ENCODE results near the gene CDC14B.
A peak's percentile ranks its signal among the peaks of the same experiment; 100 is the strongest.
"Not testable (repeated sequence)": the region's sequence is repeated elsewhere in the genome, so short reads cannot be mapped to it uniquely, and the experiment has no call there.

CDC14B gene

GRCh38 chr9:96638606-96639364 lies 19.1 kb upstream of the CDC14B start:
- DNase-seq (ENCODE audit: low read depth, low spot score): no peak
- Histone ChIP-seq H3K9ac (ENCODE audit: insufficient read length) (no peak overlapping the region), H3K9me3 (ENCODE audit: low read depth, low read length) (no peaks in the 10 kb centered on the region), H3K27ac (no peak overlapping the region), H3K4me3 (no peak overlapping the region), H3K36me3 (ENCODE audit: insufficient read depth, low read length) (no peaks in the 10 kb centered on the region)
- TF ChIP-seq FOXP2 (optimal IDR thresholded peaks at IDR 0.05; ENCODE audit: control extremely low read depth, extremely low read length, insufficient read depth) (no peak), POLR2AphosphoS5 (IDR thresholded peaks at IDR 0.05; ENCODE audit: borderline replicate concordance, low read depth, low read length) (no peak), EZH2 (IDR thresholded peaks at IDR 0.05) (no peak)

GRCh38 chr9:96636368-96636767 lies 16.7 kb upstream of the CDC14B start:
- TF ChIP-seq EZH2 (IDR thresholded peaks at IDR 0.05): no peak
- TF ChIP-seq POLR2AphosphoS5 (IDR thresholded peaks at IDR 0.05; ENCODE audit: borderline replicate concordance, low read depth, low read length): no peak
- TF ChIP-seq FOXP2 (optimal IDR thresholded peaks at IDR 0.05; ENCODE audit: control extremely low read depth, extremely low read length, insufficient read depth): no peak
- no peak overlapping the region for H3K27ac ChIP-seq
- DNase-seq (ENCODE audit: low read depth, low spot score): no peak
- no peak overlapping the region for H3K9ac ChIP-seq (ENCODE audit: insufficient read length)
- H3K4me3 ChIP-seq: no peak overlapping the region
- H3K36me3 ChIP-seq (ENCODE audit: insufficient read depth, low read length): no peaks in the 10 kb centered on the region
- H3K9me3 ChIP-seq (ENCODE audit: low read depth, low read length): no peaks in the 10 kb centered on the region

GRCh38 chr9:96633579-96633978 lies 13.9 kb upstream of the CDC14B start:
- not testable (repeated sequence) for H3K36me3 ChIP-seq (ENCODE audit: insufficient read depth, low read length); H3K27ac ChIP-seq; DNase-seq (ENCODE audit: low read depth, low spot score); H3K9ac ChIP-seq (ENCODE audit: insufficient read length); H3K4me3 ChIP-seq; H3K9me3 ChIP-seq (ENCODE audit: low read depth, low read length)

GRCh38 chr9:96626912-96627311 lies 7.3 kb upstream of the CDC14B start:
- no peaks in the 10 kb centered on the region for H3K9me3 ChIP-seq (ENCODE audit: low read depth, low read length)
- no peak overlapping the region for H3K9ac ChIP-seq (ENCODE audit: insufficient read length)
- no peak for DNase-seq (ENCODE audit: low read depth, low spot score)
- H3K27ac ChIP-seq: no peak overlapping the region
- H3K36me3 ChIP-seq (ENCODE audit: insufficient read depth, low read length): no peaks in the 10 kb centered on the region
- no peak for TF ChIP-seq FOXP2 (optimal IDR thresholded peaks at IDR 0.05; ENCODE audit: control extremely low read depth, extremely low read length, insufficient read depth)
- TF ChIP-seq EZH2 (IDR thresholded peaks at IDR 0.05): no peak
- TF ChIP-seq POLR2AphosphoS5 (IDR thresholded peaks at IDR 0.05; ENCODE audit: borderline replicate concordance, low read depth, low read length): no peak
- H3K4me3 ChIP-seq: no peak overlapping the region

GRCh38 chr9:96621618-96622017 lies 2.0 kb upstream of the CDC14B start:
- H3K9ac ChIP-seq (ENCODE audit: insufficient read length): no peak overlapping the region
- H3K4me3 ChIP-seq: no peak overlapping the region
- DNase-seq (ENCODE audit: low read depth, low spot score): no peak
- no peaks in the 10 kb centered on the region for H3K9me3 ChIP-seq (ENCODE audit: low read depth, low read length)
- no peaks in the 10 kb centered on the region for H3K36me3 ChIP-seq (ENCODE audit: insufficient read depth, low read length)
- no peak for TF ChIP-seq POLR2AphosphoS5 (IDR thresholded peaks at IDR 0.05; ENCODE audit: borderline replicate concordance, low read depth, low read length)
- no peak for TF ChIP-seq FOXP2 (optimal IDR thresholded peaks at IDR 0.05; ENCODE audit: control extremely low read depth, extremely low read length, insufficient read depth)
- TF ChIP-seq EZH2 (IDR thresholded peaks at IDR 0.05): no peak
- no peak overlapping the region for H3K27ac ChIP-seq

GRCh38 chr9:96620832-96621269 lies 1.2 kb upstream of the CDC14B start:
- Histone ChIP-seq H3K9ac (ENCODE audit: insufficient read length) (peak overlapping the region; percentile 28), H3K27ac (peak overlapping the region; percentile 43), H3K4me3 (no peak overlapping the region), H3K36me3 (ENCODE audit: insufficient read depth, low read length) (no peaks in the 10 kb centered on the region), H3K9me3 (ENCODE audit: low read depth, low read length) (no peaks in the 10 kb centered on the region)
- no peak for DNase-seq (ENCODE audit: low read depth, low spot score)
- TF ChIP-seq EZH2 (IDR thresholded peaks at IDR 0.05) (no peak), POLR2AphosphoS5 (IDR thresholded peaks at IDR 0.05; ENCODE audit: borderline replicate concordance, low read depth, low read length) (no peak), FOXP2 (optimal IDR thresholded peaks at IDR 0.05; ENCODE audit: control extremely low read depth, extremely low read length, insufficient read depth) (no peak)

- no peak overlapping the region for H3K9ac ChIP-seq (ENCODE audit: insufficient read length)
Measured at GRCh38 chr9:96620181-96620514, 505 bp upstream of the CDC14B start.

GRCh38 chr9:96619124-96619465 lies 548 bp downstream of the CDC14B start:
- TF ChIP-seq POLR2AphosphoS5 (IDR thresholded peaks at IDR 0.05; ENCODE audit: borderline replicate concordance, low read depth, low read length): no peak
- no peak for TF ChIP-seq FOXP2 (optimal IDR thresholded peaks at IDR 0.05; ENCODE audit: control extremely low read depth, extremely low read length, insufficient read depth)
- TF ChIP-seq EZH2 (IDR thresholded peaks at IDR 0.05): no peak
- Histone ChIP-seq H3K4me3 (peak overlapping the region; percentile 82), H3K36me3 (ENCODE audit: insufficient read depth, low read length) (no peaks in the 10 kb centered on the region)

More at GRCh38 chr9:96620181-96620514, 505 bp upstream of the CDC14B start:
- no peaks in the 10 kb centered on the region for H3K36me3 ChIP-seq (ENCODE audit: insufficient read depth, low read length)
- no peak for TF ChIP-seq EZH2 (IDR thresholded peaks at IDR 0.05)
- no peak for TF ChIP-seq FOXP2 (optimal IDR thresholded peaks at IDR 0.05; ENCODE audit: control extremely low read depth, extremely low read length, insufficient read depth)
- TF ChIP-seq POLR2AphosphoS5 (IDR thresholded peaks at IDR 0.05; ENCODE audit: borderline replicate concordance, low read depth, low read length): no peak
- H3K4me3 ChIP-seq: peak overlapping the region; percentile 73
- no peak for DNase-seq (ENCODE audit: low read depth, low spot score)
- H3K9me3 ChIP-seq (ENCODE audit: low read depth, low read length): no peaks in the 10 kb centered on the region
- peak overlapping the region; percentile 43 for H3K27ac ChIP-seq

More at GRCh38 chr9:96619124-96619465, 548 bp downstream of the CDC14B start:
- Histone ChIP-seq H3K9ac (ENCODE audit: insufficient read length) (peak overlapping the region; percentile 81), H3K27ac (0 out of 2 replicates have a peak overlapping the region, but pooled peaks have one; percentile 50), H3K9me3 (ENCODE audit: low read depth, low read length) (no peaks in the 10 kb centered on the region)
- no peak for DNase-seq (ENCODE audit: low read depth, low spot score)

Measured in SK-N-MC (cell line).